HG03354 (cell line): ENCODE results near the gene MB.

Source experiments
- ATAC-seq: cut with Tn5 transposase; IDR thresholded peaks from one replicate; pipeline ENCODE4 v1.9.1; 2021; ENCODE audit warnings: mild to moderate bottlenecking; ENCODE audit not compliant: unreplicated experiment, poor library complexity, severe bottlenecking

The MB gene

GRCh38 chr22:35581023-35581413 is 36.1 kb downstream of the MB start:
- ATAC-seq = no peak

GRCh38 chr22:35580351-35581022 is 36.6 kb downstream of the MB start:
- ATAC-seq = no peak

GRCh38 chr22:35578836-35579575 is 38.1 kb downstream of the MB start:
- no peak for ATAC-seq

GRCh38 chr22:35577799-35578659 is 39.1 kb downstream of the MB start:
- ATAC-seq = no peak

GRCh38 chr22:35576671-35577070 is 40.5 kb downstream of the MB start:
- no peak for ATAC-seq

GRCh38 chr22:35575116-35575748 is 41.9 kb downstream of the MB start:
- no peak for ATAC-seq

GRCh38 chr22:35572556-35572955 is 44.6 kb downstream of the MB start:
- no peak for ATAC-seq

- no peak for ATAC-seq
Observed at GRCh38 chr22:35570686-35571194, 46.4 kb downstream of the MB start.

- no peak for ATAC-seq
Observed at GRCh38 chr22:35569916-35570315, 47.2 kb downstream of the MB start.

GRCh38 chr22:35568751-35569739 is 48.1 kb downstream of the MB start:
- no peak for ATAC-seq

GRCh38 chr22:35567351-35568141 is 49.6 kb downstream of the MB start:
- ATAC-seq = no peak

GRCh38 chr22:35564975-35565867 is 51.9 kb downstream of the MB start:
- ATAC-seq = no peak

GRCh38 chr22:35563211-35563610 is 53.9 kb downstream of the MB start:
- ATAC-seq = no peak

GRCh38 chr22:35561796-35562526 is 55.2 kb downstream of the MB start:
- no peak for ATAC-seq

- no peak for ATAC-seq
Observed at GRCh38 chr22:35560824-35561223, 56.3 kb downstream of the MB start.

- no peak for ATAC-seq
Observed at GRCh38 chr22:35560366-35560765, 56.8 kb downstream of the MB start.
